Osteocyte (in vitro differentiated cells): ENCODE measurements around the gene C19orf47. TPM values are rescaled to one million over a fixed set of nuclear protein-coding genes. Genes with fewer than 3 reads are reported as not detected.

Experiments used
- DNase-seq: peaks from one replicate; pipeline ENCODE4 v3.0.0; 2021; ENCODE audit warnings: mixed read lengths; ENCODE audit not compliant: unreplicated experiment; ENCODE audit errors: extremely low spot score
- H3K27ac Mint-ChIP-seq: one replicate; pipeline ENCODE4 v1.8.0; 2021; ENCODE audit warnings: mild to moderate bottlenecking, mixed read lengths; ENCODE audit not compliant: unreplicated experiment
- H3K27me3 Mint-ChIP-seq: one replicate; pipeline ENCODE4 v1.8.0; 2021; ENCODE audit warnings: mixed read lengths; ENCODE audit not compliant: unreplicated experiment
- H3K36me3 Mint-ChIP-seq: one replicate; pipeline ENCODE4 v1.8.0; 2021; ENCODE audit warnings: mixed read lengths; ENCODE audit not compliant: unreplicated experiment
- H3K4me1 Mint-ChIP-seq: one replicate; pipeline ENCODE4 v1.8.0; 2021; ENCODE audit warnings: mixed read lengths; ENCODE audit not compliant: unreplicated experiment
- H3K4me3 Mint-ChIP-seq: one replicate; pipeline ENCODE4 v1.8.0; 2021; ENCODE audit warnings: mild to moderate bottlenecking, moderate library complexity, mixed read lengths; ENCODE audit not compliant: unreplicated experiment
- H3K9me3 Mint-ChIP-seq: one replicate; pipeline ENCODE4 v1.8.0; 2021; ENCODE audit warnings: mixed read lengths; ENCODE audit not compliant: unreplicated experiment
- total RNA-seq: library from RNA; stranded (reverse); gene quantifications from 2 replicates; pipeline ENCODE4 v1.2.1, GENCODE V29; 2021
- TF ChIP-seq, protein P1 (sequence below): fragments of 200-600 bp; sonication (generic); IDR thresholded peaks from 2 replicates; pipeline ENCODE4 v1.5.0; 2021; ENCODE audit warnings: antibody characterized with exemption, mild to moderate bottlenecking, moderate library complexity

Gene C19orf47
- total RNA-seq, 1 donor from 2014 or later, result 16.6 TPM

- H3K36me3 Mint-ChIP-seq, result peaks cover 10% of the 10 kb centered on the region
- no peaks in the 10 kb centered on the region for H3K9me3 Mint-ChIP-seq
- DNase-seq, result no peak
- TF ChIP-seq, protein P1, sequence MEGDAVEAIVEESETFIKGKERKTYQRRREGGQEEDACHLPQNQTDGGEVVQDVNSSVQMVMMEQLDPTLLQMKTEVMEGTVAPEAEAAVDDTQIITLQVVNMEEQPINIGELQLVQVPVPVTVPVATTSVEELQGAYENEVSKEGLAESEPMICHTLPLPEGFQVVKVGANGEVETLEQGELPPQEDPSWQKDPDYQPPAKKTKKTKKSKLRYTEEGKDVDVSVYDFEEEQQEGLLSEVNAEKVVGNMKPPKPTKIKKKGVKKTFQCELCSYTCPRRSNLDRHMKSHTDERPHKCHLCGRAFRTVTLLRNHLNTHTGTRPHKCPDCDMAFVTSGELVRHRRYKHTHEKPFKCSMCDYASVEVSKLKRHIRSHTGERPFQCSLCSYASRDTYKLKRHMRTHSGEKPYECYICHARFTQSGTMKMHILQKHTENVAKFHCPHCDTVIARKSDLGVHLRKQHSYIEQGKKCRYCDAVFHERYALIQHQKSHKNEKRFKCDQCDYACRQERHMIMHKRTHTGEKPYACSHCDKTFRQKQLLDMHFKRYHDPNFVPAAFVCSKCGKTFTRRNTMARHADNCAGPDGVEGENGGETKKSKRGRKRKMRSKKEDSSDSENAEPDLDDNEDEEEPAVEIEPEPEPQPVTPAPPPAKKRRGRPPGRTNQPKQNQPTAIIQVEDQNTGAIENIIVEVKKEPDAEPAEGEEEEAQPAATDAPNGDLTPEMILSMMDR, result no peak
- peaks cover 2% of the 10 kb centered on the region for H3K4me1 Mint-ChIP-seq
- no peak overlapping the region for H3K4me3 Mint-ChIP-seq
- H3K27ac Mint-ChIP-seq, result peak overlapping the region; percentile 47
- H3K27me3 Mint-ChIP-seq, result no peaks in the 10 kb centered on the region
Measured at GRCh38 chr19:40315812-40316470, 32.3 kb downstream of the C19orf47 start.

DNA sequence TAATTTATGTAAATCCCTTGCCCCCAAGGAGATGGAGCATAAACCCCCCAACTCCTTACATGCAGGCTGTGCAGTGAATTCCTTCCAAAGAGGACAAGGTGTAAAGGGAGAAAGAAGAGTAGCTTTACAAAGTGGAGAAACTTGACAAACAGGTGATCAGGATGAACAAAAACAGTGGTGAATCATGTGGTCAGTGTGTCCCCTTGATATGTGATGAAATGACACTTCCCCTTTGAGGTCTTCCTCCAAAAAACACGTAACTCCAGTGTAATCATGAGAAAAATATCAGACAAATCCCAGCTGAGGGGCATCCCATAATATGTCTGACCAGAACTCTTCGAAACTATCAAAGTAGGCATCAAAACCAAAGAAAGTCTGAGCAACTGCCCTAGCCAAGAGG is 33.5 kb downstream of the C19orf47 start:
- no peak overlapping the region for H3K27ac Mint-ChIP-seq
- TF ChIP-seq, protein P1, result no peak
- H3K4me1 Mint-ChIP-seq, result peaks cover 2% of the 10 kb centered on the region
- no peaks in the 10 kb centered on the region for H3K9me3 Mint-ChIP-seq
- H3K4me3 Mint-ChIP-seq, result no peak overlapping the region
- DNase-seq, result no peak
- H3K27me3 Mint-ChIP-seq, result no peaks in the 10 kb centered on the region
- H3K36me3 Mint-ChIP-seq, result peaks cover 2% of the 10 kb centered on the region

GRCh38 chr19:40313229-40313983 is 34.8 kb downstream of the C19orf47 start:
- TF ChIP-seq, protein P1, result no peak
- Mint-ChIP-seq H3K27me3 (no peaks in the 10 kb centered on the region), H3K36me3 (peaks cover 2% of the 10 kb centered on the region), H3K4me3 (no peak overlapping the region), H3K9me3 (no peaks in the 10 kb centered on the region), H3K27ac (no peak overlapping the region), H3K4me1 (peaks cover 2% of the 10 kb centered on the region)
- no peak for DNase-seq

DNA sequence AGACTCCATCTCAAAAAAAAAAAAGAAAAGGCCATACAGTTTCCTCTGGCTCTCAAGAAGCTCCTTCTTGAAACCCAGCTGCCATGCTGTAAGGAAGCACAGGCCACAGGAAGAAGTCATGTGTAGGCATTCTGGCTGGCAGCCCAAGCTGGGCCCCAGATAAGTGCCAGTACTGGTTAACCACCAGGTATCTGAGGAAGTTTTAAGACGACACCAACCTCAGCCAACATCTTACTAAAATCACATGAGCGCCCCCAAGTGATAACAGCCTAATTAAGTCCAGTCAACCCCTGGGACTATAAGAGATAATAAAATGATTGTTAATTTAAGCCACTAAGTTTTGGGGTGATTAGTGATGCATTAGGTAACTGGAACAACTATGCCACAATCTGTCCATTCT is 35.7 kb downstream of the C19orf47 start:
- Mint-ChIP-seq H3K4me3 (no peak overlapping the region), H3K4me1 (peaks cover 2% of the 10 kb centered on the region), H3K27ac (no peak overlapping the region), H3K36me3 (peaks cover 2% of the 10 kb centered on the region), H3K9me3 (no peaks in the 10 kb centered on the region), H3K27me3 (no peaks in the 10 kb centered on the region)
- TF ChIP-seq, protein P1, result no peak
- no peak for DNase-seq

DNA sequence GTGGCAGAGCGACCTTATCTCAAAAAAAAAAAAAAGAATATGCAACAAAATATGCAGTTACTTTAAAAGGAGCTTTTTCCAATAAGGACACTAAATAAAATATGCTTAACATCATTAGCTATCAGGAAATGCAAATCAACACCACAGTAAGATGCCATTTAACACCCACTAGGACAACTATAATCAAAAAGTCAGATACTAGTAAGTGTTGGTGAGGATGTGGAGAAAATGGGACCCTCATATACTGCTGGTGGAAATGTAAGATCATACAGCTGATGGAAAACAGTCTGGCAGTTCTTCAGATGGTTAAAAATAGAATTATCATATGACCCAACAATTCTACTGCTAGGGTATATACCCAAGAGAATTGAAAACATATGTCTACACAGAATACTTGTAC is 38.5 kb downstream of the C19orf47 start:
- H3K4me1 Mint-ChIP-seq, result peaks cover 6% of the 10 kb centered on the region
- no peak overlapping the region for H3K4me3 Mint-ChIP-seq
- H3K27ac Mint-ChIP-seq, result no peak overlapping the region
- no peaks in the 10 kb centered on the region for H3K36me3 Mint-ChIP-seq
- no peaks in the 10 kb centered on the region for H3K9me3 Mint-ChIP-seq
- TF ChIP-seq, protein P1, result no peak
- H3K27me3 Mint-ChIP-seq, result no peaks in the 10 kb centered on the region
- no peak for DNase-seq
